Cardiac septum (tissue), 1 donor: ENCODE results near the gene SMARCB1. TPM values are rescaled to one million over a fixed set of nuclear protein-coding genes. Genes with fewer than 3 reads are reported as not detected.

Source experiments
- DNase-seq: peaks from one replicate; pipeline ENCODE4 v3.0.0-alpha.2; 2020; ENCODE audit warnings: low spot score
- intact Hi-C: fragments of 100-400 bp; cut with DNase I; formaldehyde crosslinking; loops from one replicate; pipeline ENCODE4 v1.14.0; 2022
- long read RNA-seq: library from polyadenylated mRNA; unstranded; transcript quantifications from one replicate; pipeline ENCODE4 v2.0.0, GENCODE V29; 2021
- total RNA-seq: library from RNA; stranded (reverse); fragmentation: NEBNext Ultra II Directional; extraction: Animal tissue kit (Norgen Biotek cat#: 25700); gene quantifications from one replicate; pipeline ENCODE4 v1.2.1, GENCODE V29; 2021
- donor health status: DM: no; HTN: no; CAD: no.

SMARCB1 gene
- 50.4 TPM for total RNA-seq
- long read RNA-seq, full-length matches to known transcripts: 154 of 160 reads
- long read RNA-seq, partial matches to known transcripts: 2 of 160 reads
- long read RNA-seq, other reads (novel, unspliced or antisense): 4 of 160 reads

DNA sequence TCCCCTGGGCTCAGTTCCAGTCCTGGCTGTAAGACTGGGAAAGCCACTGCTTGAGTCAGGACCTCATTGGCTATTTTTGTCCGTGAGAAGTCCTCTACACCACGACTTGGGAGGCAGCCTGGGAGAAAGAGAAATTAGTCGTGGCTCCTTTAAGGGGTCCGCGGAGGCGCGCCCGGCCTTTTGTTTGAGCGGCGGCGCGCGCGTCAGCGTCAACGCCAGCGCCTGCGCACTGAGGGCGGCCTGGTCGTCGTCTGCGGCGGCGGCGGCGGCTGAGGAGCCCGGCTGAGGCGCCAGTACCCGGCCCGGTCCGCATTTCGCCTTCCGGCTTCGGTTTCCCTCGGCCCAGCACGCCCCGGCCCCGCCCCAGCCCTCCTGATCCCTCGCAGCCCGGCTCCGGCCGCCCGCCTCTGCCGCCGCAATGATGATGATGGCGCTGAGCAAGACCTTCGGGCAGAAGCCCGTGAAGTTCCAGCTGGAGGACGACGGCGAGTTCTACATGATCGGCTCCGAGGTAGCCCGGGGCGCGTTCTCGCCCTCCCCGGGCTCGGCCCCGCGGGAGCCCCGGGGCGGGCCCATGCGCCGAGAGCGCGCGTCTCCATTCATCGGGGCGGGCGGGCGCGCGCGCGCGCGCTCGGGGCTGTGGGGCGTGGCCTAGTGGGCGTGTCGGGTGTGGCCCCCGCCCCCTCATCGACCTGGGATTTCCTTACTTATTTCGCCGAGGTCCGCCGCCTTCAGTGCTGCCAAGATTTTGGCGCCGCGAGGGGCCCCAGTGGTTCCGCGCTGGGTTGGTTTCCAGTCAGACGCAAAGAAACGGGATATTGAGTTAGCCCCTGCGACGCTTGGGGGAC is at the start of gene SMARCB1:
SMARCB1 (plus strand) TSS at position 215 of the 848 bp plus-strand sequence; CDS start at position 419, 204 bp downstream.
- peak; percentile 95 for DNase-seq
- intact Hi-C loops: loop anchor here (5.0 kb wide), 1 partner anchor 60 kb away; no protein-coding TSS in a partner anchor

- intact Hi-C loops: no loop called here
- no peak for DNase-seq
Measured at GRCh38 chr22:23737696-23738095, 49.1 kb upstream of the SMARCB1 start.

DNA sequence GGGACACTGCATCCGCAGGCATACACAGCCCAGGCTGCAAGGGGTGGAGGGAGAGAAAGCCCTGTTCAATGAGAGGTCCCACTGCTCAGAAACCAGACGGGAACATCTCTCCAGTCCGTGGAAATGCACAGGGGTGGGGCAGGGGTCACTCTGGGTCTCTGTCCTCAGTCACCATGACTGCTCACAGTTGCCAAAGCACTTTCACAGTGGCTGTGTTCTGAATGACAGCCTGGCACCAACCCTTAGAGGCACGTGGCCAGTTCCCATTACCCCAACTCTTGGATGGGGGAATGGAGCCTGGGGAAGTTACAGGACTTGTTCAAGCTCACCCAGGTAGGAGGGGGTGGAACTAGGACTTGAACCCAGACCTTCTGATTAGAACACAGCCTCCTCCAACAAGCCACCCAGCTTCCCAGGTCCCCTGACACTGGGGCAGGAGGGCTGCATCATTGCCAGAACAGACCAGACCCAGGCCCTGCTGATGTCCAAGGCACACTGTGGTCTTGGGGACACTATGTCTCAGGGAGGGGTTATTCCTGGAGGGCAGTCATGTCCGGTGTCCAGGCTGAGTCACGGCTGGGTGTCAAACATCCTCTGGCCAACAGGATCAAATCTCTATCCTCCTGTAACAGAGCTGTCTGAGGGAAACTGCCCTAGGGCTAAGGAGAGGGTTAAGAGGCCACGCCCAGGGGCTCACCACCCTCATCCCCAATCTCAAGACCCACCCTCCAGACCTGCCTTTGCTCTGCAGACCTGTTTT is 44.1 kb upstream of the SMARCB1 start:
- intact Hi-C loops: no loop called here
- no peak for DNase-seq

GRCh38 chr22:23743303-23743705 is 43.5 kb upstream of the SMARCB1 start:
- intact Hi-C loops: no loop called here
- DNase-seq: no peak

DNA sequence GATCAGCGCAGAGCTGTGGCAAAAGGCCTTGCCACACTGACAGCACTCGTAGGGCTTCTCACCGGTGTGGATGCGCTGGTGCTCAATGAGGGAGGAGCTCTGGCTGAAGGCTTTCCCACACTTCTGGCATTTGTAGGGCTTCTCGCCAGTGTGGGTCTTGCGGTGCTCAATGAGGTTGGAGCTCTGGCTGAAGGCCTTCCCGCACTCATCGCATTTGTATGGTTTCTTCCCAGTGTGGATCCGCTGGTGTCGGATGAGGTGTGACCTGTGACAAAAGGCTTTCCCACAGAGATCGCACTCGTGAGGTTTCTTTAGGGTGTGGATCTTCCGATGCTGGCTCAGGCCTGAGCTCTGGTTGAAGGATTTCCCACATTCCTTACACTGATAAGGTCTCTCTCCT is 42.8 kb upstream of the SMARCB1 start:
- no peak for DNase-seq
- intact Hi-C loops: no loop called here

GRCh38 chr22:23744485-23744884 is 42.3 kb upstream of the SMARCB1 start:
- intact Hi-C loops: no loop called here
- DNase-seq: no peak

DNA sequence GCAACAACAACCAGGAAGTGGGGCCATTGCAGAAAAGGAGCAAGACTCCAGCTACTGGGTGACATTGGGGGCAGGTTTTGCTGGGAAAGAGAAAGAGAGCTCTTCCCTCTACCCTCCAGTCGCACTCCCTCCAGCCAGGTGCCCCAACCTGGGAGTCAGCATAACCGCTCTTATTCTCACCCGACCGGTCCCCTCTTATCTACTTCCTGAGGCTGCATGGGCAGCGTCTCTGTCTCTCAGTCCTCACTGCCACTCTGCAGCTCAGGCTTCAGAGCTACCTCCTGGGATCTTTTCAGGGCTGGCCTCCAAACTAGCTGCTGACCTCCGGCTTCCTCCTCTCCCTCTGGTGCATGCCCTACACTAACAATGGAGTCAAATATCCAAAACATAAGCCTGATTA is 41.0 kb upstream of the SMARCB1 start:
- intact Hi-C loops: no loop called here
- DNase-seq: no peak

- no peak for DNase-seq
- intact Hi-C loops: no loop called here
Measured at GRCh38 chr22:23749841-23750301, 36.9 kb upstream of the SMARCB1 start.

DNA sequence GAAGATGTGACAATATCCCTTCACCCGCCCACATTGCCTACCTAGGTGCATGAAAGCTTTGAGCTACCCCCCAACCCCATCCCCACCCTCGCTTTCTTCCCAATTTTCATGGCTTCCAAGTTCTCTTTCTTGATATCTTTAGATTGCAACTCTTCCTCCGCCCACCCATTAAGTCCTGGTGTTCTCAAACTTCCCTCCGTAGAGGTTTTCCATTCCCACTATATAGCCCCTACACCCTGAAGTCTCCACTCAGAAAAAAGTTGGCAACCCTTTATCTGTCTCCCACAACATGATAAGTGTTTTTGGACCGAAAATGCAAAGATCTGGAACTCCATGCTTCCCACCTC is 36.4 kb upstream of the SMARCB1 start:
- intact Hi-C loops: no loop called here
- DNase-seq: no peak

- DNase-seq: peak; percentile 92
- intact Hi-C loops: no loop called here
Measured at GRCh38 chr22:23750714-23751440, 35.9 kb upstream of the SMARCB1 start, which contains the start of gene ZNF70. Gene ZNF70, minus strand, starts transcription at chr22:23751112. Its CDS starts 5,972 bp downstream, at chr22:23745140.

- intact Hi-C loops: no loop called here
Measured at GRCh38 chr22:23751441-23751996, 35.2 kb upstream of the SMARCB1 start.

GRCh38 chr22:23752090-23752691 is 34.6 kb upstream of the SMARCB1 start:
- DNase-seq: no peak

More at GRCh38 chr22:23751441-23751996, 35.2 kb upstream of the SMARCB1 start:
- DNase-seq: no peak

GRCh38 chr22:23752750-23753149 is 34.0 kb upstream of the SMARCB1 start:
- no peak for DNase-seq
- intact Hi-C loops: no loop called here

More at GRCh38 chr22:23752090-23752691, 34.6 kb upstream of the SMARCB1 start:
- intact Hi-C loops: no loop called here

DNA sequence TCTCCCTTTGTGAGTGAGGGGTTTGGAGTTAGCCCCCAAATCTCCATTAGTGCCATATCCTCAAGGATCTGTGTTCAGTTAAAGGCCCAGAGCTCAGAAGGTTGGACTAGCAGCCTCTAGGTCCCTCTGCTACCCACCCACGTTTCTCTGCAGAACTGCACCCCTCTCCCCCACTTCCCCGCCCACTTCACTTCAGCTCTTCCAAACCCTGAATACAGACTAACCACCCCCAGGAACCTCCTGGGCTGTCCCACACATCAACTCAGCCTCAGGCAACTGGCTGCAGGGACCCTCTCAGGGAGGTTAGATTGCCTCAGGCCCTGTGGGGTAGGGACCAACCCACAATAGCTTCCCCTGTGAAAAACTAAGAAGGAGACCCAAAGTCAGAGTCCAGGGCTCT is 33.4 kb upstream of the SMARCB1 start:
- no peak for DNase-seq
- intact Hi-C loops: no loop called here

- no peak for DNase-seq
- intact Hi-C loops: no loop called here
Measured at GRCh38 chr22:23754220-23754919, 32.4 kb upstream of the SMARCB1 start, which contains the start of gene VPREB3. Gene VPREB3, minus strand, starts transcription at chr22:23754425. Its CDS starts 62 bp downstream, at chr22:23754363.

DNA sequence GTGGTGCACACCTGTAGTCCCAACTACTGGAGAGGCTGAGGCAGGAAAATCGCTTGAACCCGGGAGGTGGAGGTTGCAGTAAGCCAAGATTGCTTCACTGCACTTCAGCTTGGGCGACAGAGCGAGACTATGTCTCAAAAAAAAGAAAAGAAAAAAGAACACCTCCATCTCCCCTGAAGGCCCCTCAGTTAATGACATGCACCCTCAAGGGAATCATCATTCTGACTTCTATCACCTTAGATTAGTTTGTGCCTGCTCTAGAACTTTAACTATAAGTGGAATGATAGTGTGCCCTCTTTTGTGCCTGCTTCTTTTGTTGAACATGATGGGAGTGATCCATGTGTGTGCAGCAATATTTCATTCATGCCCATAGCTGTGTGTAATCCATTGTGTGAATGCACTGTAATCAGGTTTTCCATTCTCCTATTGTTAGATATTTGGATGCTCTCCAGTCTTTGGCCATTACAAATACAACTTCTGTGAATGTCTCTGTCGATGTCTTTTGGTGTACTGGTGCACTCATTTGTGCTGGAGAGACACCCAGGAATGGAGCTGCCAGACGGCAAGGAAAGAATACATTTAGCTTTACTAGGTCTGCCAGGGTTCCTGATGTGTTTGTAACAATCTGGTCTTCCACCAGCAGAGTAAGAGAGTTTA is 31.7 kb upstream of the SMARCB1 start:
- intact Hi-C loops: no loop called here
- no peak for DNase-seq

DNA sequence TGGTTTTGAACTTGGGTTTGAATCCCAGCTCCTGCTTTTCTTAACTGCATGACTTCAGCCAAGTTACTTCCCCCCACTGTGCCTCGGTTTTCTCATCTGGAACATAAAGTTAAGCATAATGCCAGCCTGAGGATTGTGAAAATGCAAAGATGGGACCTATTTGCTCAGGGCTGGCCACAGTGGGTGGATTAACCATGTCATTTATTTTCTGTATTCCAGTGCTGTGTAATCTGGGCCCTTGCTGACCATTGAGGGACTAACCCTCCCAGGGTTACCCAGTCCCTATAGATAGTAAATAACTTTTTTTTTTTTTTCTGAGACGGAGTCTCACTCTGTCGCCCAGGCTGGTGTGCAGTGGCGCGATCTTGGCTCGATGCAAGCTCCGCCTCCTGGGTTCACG is 31.1 kb upstream of the SMARCB1 start:
- intact Hi-C loops: no loop called here
- DNase-seq: no peak

DNA sequence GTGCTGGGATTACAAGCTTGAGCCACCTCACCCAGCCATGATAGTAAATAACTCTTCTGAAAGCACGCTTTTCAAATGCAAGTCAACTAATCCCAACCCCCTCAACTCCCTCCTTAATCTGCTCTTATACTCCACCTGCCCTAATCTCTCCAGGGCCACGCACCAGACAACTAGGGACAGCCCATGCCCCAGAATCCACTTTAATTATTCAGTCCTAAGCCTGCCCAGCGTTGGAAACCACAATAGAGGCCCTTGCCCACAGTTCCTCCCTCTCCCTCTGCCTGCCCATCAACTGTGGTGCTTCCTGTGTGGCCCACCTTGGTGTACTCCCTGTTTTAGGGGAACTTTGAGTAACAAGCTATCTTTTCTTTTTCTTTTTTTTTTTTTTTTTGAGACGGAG is 29.9 kb upstream of the SMARCB1 start:
- intact Hi-C loops: no loop called here
- no peak for DNase-seq
